Vagina (tissue), 2 donors: ENCODE results near the gene SCYGR5.

ENCODE experiments used
- POLR2A ChIP-seq, 2 donors: fragments of 450-650 bp; IDR thresholded peaks; one replicate each; pipeline ENCODE4 v1.6.1; 2017; ENCODE audit warnings: antibody characterized with exemption in 2 of 2, mild to moderate bottlenecking in 2 of 2, moderate library complexity in 2 of 2
- TF ChIP-seq, protein P1 (sequence below), 3 experiments: fragments of 450-650 bp in 2 of 3; fragments of 200-600 bp in 1 of 3; sonication (generic) in 1 of 3; IDR thresholded peaks; one replicate each; pipeline ENCODE4 v1.5.1; 2017 to 2019; ENCODE audit warnings: antibody characterized with exemption in 3 of 3, mild to moderate bottlenecking in 2 of 3, moderate library complexity in 2 of 3

DNA sequence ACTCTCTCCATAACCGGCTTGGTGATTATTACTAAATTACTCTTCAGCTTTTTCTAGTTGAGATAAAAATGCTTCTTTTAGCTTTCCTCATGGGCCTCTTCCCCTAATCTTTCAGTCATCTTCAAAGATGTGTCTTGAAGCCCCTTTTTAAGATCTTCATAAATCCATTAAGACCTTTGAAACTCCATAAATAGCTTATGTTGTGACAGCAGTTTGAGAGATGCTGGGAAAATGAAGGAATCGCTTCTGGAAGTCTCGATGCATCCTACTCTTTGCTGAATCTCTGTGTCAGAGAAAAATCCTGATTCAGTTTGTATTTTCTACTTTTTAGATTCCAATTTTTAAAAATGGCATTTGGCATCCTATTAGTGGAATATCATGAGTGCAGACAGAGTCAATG is 36.3 kb upstream of the SCYGR5 start:
- TF ChIP-seq, protein P1, sequence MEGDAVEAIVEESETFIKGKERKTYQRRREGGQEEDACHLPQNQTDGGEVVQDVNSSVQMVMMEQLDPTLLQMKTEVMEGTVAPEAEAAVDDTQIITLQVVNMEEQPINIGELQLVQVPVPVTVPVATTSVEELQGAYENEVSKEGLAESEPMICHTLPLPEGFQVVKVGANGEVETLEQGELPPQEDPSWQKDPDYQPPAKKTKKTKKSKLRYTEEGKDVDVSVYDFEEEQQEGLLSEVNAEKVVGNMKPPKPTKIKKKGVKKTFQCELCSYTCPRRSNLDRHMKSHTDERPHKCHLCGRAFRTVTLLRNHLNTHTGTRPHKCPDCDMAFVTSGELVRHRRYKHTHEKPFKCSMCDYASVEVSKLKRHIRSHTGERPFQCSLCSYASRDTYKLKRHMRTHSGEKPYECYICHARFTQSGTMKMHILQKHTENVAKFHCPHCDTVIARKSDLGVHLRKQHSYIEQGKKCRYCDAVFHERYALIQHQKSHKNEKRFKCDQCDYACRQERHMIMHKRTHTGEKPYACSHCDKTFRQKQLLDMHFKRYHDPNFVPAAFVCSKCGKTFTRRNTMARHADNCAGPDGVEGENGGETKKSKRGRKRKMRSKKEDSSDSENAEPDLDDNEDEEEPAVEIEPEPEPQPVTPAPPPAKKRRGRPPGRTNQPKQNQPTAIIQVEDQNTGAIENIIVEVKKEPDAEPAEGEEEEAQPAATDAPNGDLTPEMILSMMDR (IDR thresholded peaks at IDR 0.05): no peak
- TF ChIP-seq POLR2A (IDR thresholded peaks at IDR 0.05): no peak
